H1 (cell line): ENCODE results near the gene NEDD1. TPM values are rescaled to one million over a fixed set of nuclear protein-coding genes. Genes with fewer than 3 reads are reported as not detected.

Source experiments
- CTCF ChIA-PET: fragments of 300-600 bp; sonication (Branson Sonifier 250); formaldehyde crosslinking; loops from one replicate; lab custom pipeline; 2021; ENCODE audit not compliant: partially characterized antibody; lab: Charles Lee
- POLR2A ChIA-PET: fragments of 300-600 bp; sonication (Branson Sonifier 250); formaldehyde crosslinking; loops from one replicate; lab custom pipeline; 2021; ENCODE audit warnings: inconsistent platforms; ENCODE audit not compliant: partially characterized antibody; lab: Charles Lee
- DNase-seq, 2 experiments: peaks; one replicate each; pipeline versions ENCODE4 v3.0.0 to v3.0.0-alpha.2; 2010 to 2022; ENCODE audit warnings: low spot score in 2 of 2, low read depth in 1 of 2, mixed read lengths in 1 of 2
- FAIRE-seq: peaks from 2 replicates; lab custom pipeline; 2011; peaks lifted over from hg19 to GRCh38; lab: Jason Lieb, UNC
- H2AFZ ChIP-seq: 2 replicates; pipeline ENCODE4 v1.8.1; 2012; ENCODE audit warnings: low read length, inconsistent platforms
- H2AK5ac ChIP-seq: 2 replicates; pipeline ENCODE4 v1.6.1; 2013; ENCODE audit warnings: low read depth, low read length
- H2BK120ac ChIP-seq: replicated peaks from 2 replicates; pipeline ENCODE3; 2013; ENCODE audit warnings: low read depth, low read length, inconsistent platforms
- H2BK12ac ChIP-seq: 2 replicates; pipeline ENCODE4 v1.6.1; 2013; ENCODE audit warnings: low read depth, low read length
- H2BK15ac ChIP-seq: 2 replicates; pipeline ENCODE4 v1.6.1; 2013; ENCODE audit warnings: low read length
- H2BK20ac ChIP-seq: 2 replicates; pipeline ENCODE4 v1.6.1; 2013; ENCODE audit warnings: low read length
- H2BK5ac ChIP-seq: 2 replicates; pipeline ENCODE4 v1.6.1; 2013; ENCODE audit warnings: low read depth, low read length
- H3K14ac ChIP-seq: 2 replicates; pipeline ENCODE4 v1.6.1; 2013; ENCODE audit warnings: inconsistent platforms; ENCODE audit not compliant: insufficient read length
- H3K18ac ChIP-seq: 2 replicates; pipeline ENCODE4 v1.6.1; 2013; ENCODE audit warnings: low read length; ENCODE audit errors: extremely low read depth
- H3K23ac ChIP-seq: 2 replicates; pipeline ENCODE4 v1.6.1; 2013; ENCODE audit warnings: inconsistent platforms; ENCODE audit not compliant: insufficient read length
- H3K23me2 ChIP-seq: 2 replicates; pipeline ENCODE4 v1.6.1; 2013; ENCODE audit warnings: low read depth, low read length
- H3K27ac ChIP-seq: 2 replicates; pipeline ENCODE4 v1.6.1; 2011; ENCODE audit warnings: low read depth, low read length, inconsistent platforms
- H3K27me3 ChIP-seq, 4 experiments: replicated peaks in 1 of 4; 1 replicate in 1 of 4; 2 replicates in 3 of 4; pipeline versions ENCODE4 v1.6.1 to v1.8.1; 2011 to 2013; ENCODE audit warnings: low read length in 3 of 4, mild to moderate bottlenecking in 3 of 4, inconsistent platforms in 2 of 4, mixed read lengths in 2 of 4, moderate library complexity in 1 of 4; ENCODE audit not compliant: control insufficient read depth in 3 of 4, insufficient read depth in 3 of 4; ENCODE audit errors: extremely low read depth in 1 of 4
- H3K36me3 ChIP-seq, 4 experiments: 2 replicates each; pipeline versions ENCODE4 v1.6.1 to v1.8.1; 2011 to 2013; ENCODE audit warnings: mild to moderate bottlenecking in 4 of 4, low read length in 3 of 4, moderate library complexity in 2 of 4, control low read depth in 1 of 4, inconsistent platforms in 1 of 4; ENCODE audit not compliant: insufficient read depth in 4 of 4, control insufficient read depth in 2 of 4
- H3K4ac ChIP-seq: replicated peaks from 2 replicates; pipeline ENCODE3; 2013; ENCODE audit warnings: low read length, low read depth, mixed read lengths, inconsistent platforms; ENCODE audit not compliant: insufficient read length
- H3K4me1 ChIP-seq, 4 experiments: replicated peaks in 1 of 4; 1 replicate in 1 of 4; 2 replicates in 3 of 4; pipeline versions ENCODE4 v1.6.1 to v1.8.1; 2011 to 2013; ENCODE audit warnings: low read length in 3 of 4, inconsistent platforms in 2 of 4, mixed read lengths in 1 of 4; ENCODE audit not compliant: insufficient read depth in 4 of 4, control insufficient read depth in 3 of 4
- H3K4me2 ChIP-seq, 2 experiments: 2 replicates each; pipeline versions ENCODE4 v1.6.1 to v1.8.1; 2011 to 2013; ENCODE audit warnings: low read depth in 2 of 2, low read length in 2 of 2, control low read depth in 1 of 2, inconsistent platforms in 1 of 2, mild to moderate bottlenecking in 1 of 2; ENCODE audit not compliant: insufficient read depth in 1 of 2
- H3K4me3 ChIP-seq, 4 experiments: fragments of 200-600, 300-600 bp in 1 of 4; sonication (generic), shearing (Covaris generic), sonication (Bioruptor Twin) in 1 of 4; 2 replicates each; pipeline versions ENCODE4 v1.5.1 to v1.8.1; 2011 to 2016; ENCODE audit warnings: low read length in 4 of 4, low read depth in 3 of 4, control low read depth in 2 of 4, inconsistent platforms in 2 of 4, mild to moderate bottlenecking in 2 of 4, mixed read lengths in 1 of 4, moderate library complexity in 1 of 4; ENCODE audit not compliant: insufficient read depth in 2 of 4; ENCODE audit errors: extremely low read depth in 1 of 4
- H3K56ac ChIP-seq: replicated peaks from 2 replicates; pipeline ENCODE3; 2013; ENCODE audit warnings: low read depth, mild to moderate bottlenecking, mixed read lengths, low read length, inconsistent platforms; ENCODE audit not compliant: insufficient read length
- H3K79me1 ChIP-seq: 2 replicates; pipeline ENCODE4 v1.6.1; 2013; ENCODE audit warnings: low read depth, low read length, control low read depth
- H3K79me2 ChIP-seq, 2 experiments: 2 replicates each; pipeline versions ENCODE4 v1.6.1 to v1.8.1; 2012 to 2013; ENCODE audit warnings: low read length in 2 of 2, mild to moderate bottlenecking in 2 of 2, inconsistent platforms in 1 of 2; ENCODE audit not compliant: insufficient read depth in 2 of 2, control insufficient read depth in 1 of 2
- H3K9ac ChIP-seq, 4 experiments: replicated peaks in 1 of 4; 1 replicate in 1 of 4; 2 replicates in 3 of 4; pipeline versions ENCODE4 v1.6.1 to v1.8.1; 2011 to 2013; ENCODE audit warnings: low read depth in 3 of 4, low read length in 3 of 4, control low read depth in 2 of 4, mild to moderate bottlenecking in 2 of 4, moderate library complexity in 2 of 4, inconsistent platforms in 1 of 4; ENCODE audit errors: extremely low read depth in 1 of 4
- H3K9me3 ChIP-seq, 2 experiments: 2 replicates each; pipeline versions ENCODE4 v1.6.1 to v1.8.1; 2012 to 2013; ENCODE audit warnings: mild to moderate bottlenecking in 2 of 2, moderate library complexity in 2 of 2, control low read depth in 1 of 2, inconsistent platforms in 1 of 2, low read depth in 1 of 2, low read length in 1 of 2, mixed read lengths in 1 of 2; ENCODE audit not compliant: insufficient read depth in 2 of 2
- H4K20me1 ChIP-seq, 2 experiments: replicated peaks in 1 of 2; 2 replicates each; pipeline versions ENCODE3 to v1.8.1; 2011 to 2013; ENCODE audit warnings: inconsistent platforms in 2 of 2, low read length in 2 of 2, mild to moderate bottlenecking in 1 of 2; ENCODE audit not compliant: insufficient read depth in 2 of 2, control insufficient read depth in 1 of 2
- H4K5ac ChIP-seq: 2 replicates; pipeline ENCODE4 v1.6.1; 2013; ENCODE audit warnings: low read length, low read depth, mixed read lengths, inconsistent platforms; ENCODE audit not compliant: insufficient read length
- H4K8ac ChIP-seq: 2 replicates; pipeline ENCODE4 v1.8.0; 2013; ENCODE audit warnings: mild to moderate bottlenecking, moderate library complexity, low read length, inconsistent platforms; ENCODE audit not compliant: insufficient read depth; ENCODE audit errors: extremely low read depth
- H4K91ac ChIP-seq: replicated peaks from 2 replicates; pipeline ENCODE3; 2013; ENCODE audit warnings: low read length, mixed read lengths, inconsistent platforms; ENCODE audit not compliant: insufficient read length
- E2F6 ChIP-seq: IDR thresholded peaks from 2 replicates; pipeline ENCODE4 v1.6.1; 2012; ENCODE audit warnings: inconsistent platforms
- EGR1 ChIP-seq: IDR thresholded peaks from 2 replicates; pipeline ENCODE4 v1.6.1; 2011; ENCODE audit warnings: low read depth, low read length, borderline replicate concordance
- GTF2F1 ChIP-seq: IDR thresholded peaks from 2 replicates; pipeline ENCODE4 v1.6.1; 2012; ENCODE audit warnings: low read depth, low read length, improper control_type of control experiment, borderline replicate concordance
- HDAC2 ChIP-seq, 2 experiments: fragments of 300-600 bp in 1 of 2; sonication (generic) in 1 of 2; IDR thresholded peaks; 2 replicates each; pipeline ENCODE4 v1.6.1; 2011 to 2012; ENCODE audit warnings: low read depth in 2 of 2, low read length in 2 of 2, mild to moderate bottlenecking in 2 of 2, moderate library complexity in 2 of 2, borderline replicate concordance in 1 of 2, inconsistent platforms in 1 of 2
- JUND ChIP-seq: IDR thresholded peaks from 2 replicates; pipeline ENCODE4 v1.6.1; 2011; ENCODE audit warnings: mild to moderate bottlenecking, improper control_type of control experiment, low read length
- MAX ChIP-seq: IDR thresholded peaks from 2 replicates; pipeline ENCODE4 v1.6.1; 2012; ENCODE audit warnings: inconsistent platforms
- PHF8 ChIP-seq: fragments of 200-600 bp; sonication (generic); conservative IDR thresholded peaks from 2 replicates; pipeline ENCODE4 v1.7.1; 2012; ENCODE audit warnings: low read depth, mild to moderate bottlenecking, inconsistent platforms, low read length, moderate library complexity
- POLR2AphosphoS5 ChIP-seq: IDR thresholded peaks from 2 replicates; pipeline ENCODE4 v1.6.1; 2011; ENCODE audit warnings: low read depth, low read length
- RAD21 ChIP-seq, 2 experiments: IDR thresholded peaks in 1 of 2; conservative IDR thresholded peaks in 1 of 2; 2 replicates each; pipeline ENCODE4 v1.6.1; 2011; ENCODE audit warnings: low read depth in 2 of 2, low read length in 2 of 2, improper control_type of control experiment in 1 of 2, inconsistent platforms in 1 of 2, mild to moderate bottlenecking in 1 of 2, moderate library complexity in 1 of 2
- RXRA ChIP-seq: IDR thresholded peaks from 2 replicates; pipeline ENCODE4 v1.6.1; 2011; ENCODE audit warnings: low read depth, mild to moderate bottlenecking, low read length, moderate library complexity; ENCODE audit not compliant: insufficient read depth
- SIRT6 ChIP-seq: IDR thresholded peaks from one replicate; pipeline ENCODE4 v1.7.1; 2012; ENCODE audit warnings: low read length, inconsistent platforms
- SIX5 ChIP-seq: IDR thresholded peaks from 2 replicates; pipeline ENCODE4 v1.6.1; 2011; ENCODE audit warnings: mild to moderate bottlenecking, low read depth, low read length
- SUZ12 ChIP-seq: fragments of 200-600 bp; sonication (generic); IDR thresholded peaks from 2 replicates; pipeline ENCODE4 v1.6.1; 2012; ENCODE audit warnings: mild to moderate bottlenecking, inconsistent platforms, low read length, moderate library complexity, mixed read lengths
- polyA plus RNA-seq, 7 experiments: library from polyadenylated mRNA; depleted of rRNA in 3 of 7; stranded (reverse) in 5 of 7; unstranded in 2 of 7; fragments of >200 nt in 5 of 7; fragments of 200-250 nt in 2 of 7; gene quantifications; 1 replicate in 5 of 7; 2 replicates in 1 of 7; 4 replicates in 1 of 7; pipeline versions ENCODE4 v1.2.1 to v1.2.3, GENCODE V29; 2011 to 2013; ENCODE audit warnings: missing spikeins in 2 of 7, mixed read lengths in 2 of 7
- total RNA-seq: library from RNA; stranded (reverse); fragmentation: NEBNext Ultra II Directional; extraction: Animal tissue kit (Norgen Biotek cat#: 25700); gene quantifications from 2 replicates; pipeline ENCODE4 v1.2.1, GENCODE V29; 2021

The NEDD1 gene
- total and polyA plus RNA-seq, 2 of the 8 experiments (the other 6 are each of a cell fraction or from before 2014, with no cell fraction given): 9.0 to 26.6 TPM

GRCh38 chr12:96881608-96882007 is 25.4 kb upstream of the NEDD1 start:
- Histone ChIP-seq H3K18ac (no peak overlapping the region), H2BK12ac (no peak overlapping the region), H4K20me1 (no peaks in the 10 kb centered on the region), H2BK5ac (no peak overlapping the region), H3K14ac (no peak overlapping the region), H3K27me3 (no peaks in the 10 kb centered on the region), H3K27ac (no peak overlapping the region), H2AFZ (no peak overlapping the region), H4K91ac (no peak overlapping the region), H3K36me3 (no peaks in the 10 kb centered on the region), H2BK15ac (no peak overlapping the region), H3K79me2 (no peaks in the 10 kb centered on the region), H2BK120ac (no peak overlapping the region), H3K4ac (no peak overlapping the region), H3K4me3 (no peak overlapping the region), H4K5ac (no peak overlapping the region), H3K79me1 (no peaks in the 10 kb centered on the region), H3K9me3 (no peaks in the 10 kb centered on the region), H3K4me2 (no peak overlapping the region), H2AK5ac (no peak overlapping the region), H3K4me1 (no peaks in the 10 kb centered on the region), H4K8ac (no peak overlapping the region), H3K9ac (no peak overlapping the region), H3K56ac (no peak overlapping the region), H3K23ac (no peak overlapping the region), H2BK20ac (no peak overlapping the region), H3K23me2 (no peaks in the 10 kb centered on the region; the same call in 1 of the 2 replicates)
- CTCF ChIA-PET: no interaction called here
- DNase-seq (no peak), FAIRE-seq (no peak)
- POLR2A ChIA-PET: no interaction called here
- TF ChIP-seq POLR2AphosphoS5 (no peak), RXRA (no peak), SUZ12 (no peak), MAX (no peak), SIX5 (no peak), SIRT6 (no peak), EGR1 (no peak), RAD21 (IDR thresholded peaks at IDR 0.05 in 1 of 2, conservative IDR thresholded peaks at IDR 0.05 in 1 of 2; ENCODE audit: low read depth in 2 of 2, low read length in 2 of 2) (no peak), PHF8 (no peak), E2F6 (no peak), GTF2F1 (no peak), HDAC2 (IDR thresholded peaks at IDR 0.05; ENCODE audit: borderline replicate concordance in 1 of 2, low read depth in 2 of 2, low read length in 2 of 2) (no peak), JUND (no peak)
